AG09319 (cell line): Measurements from ENCODE around the gene DPY19L1.
"Not testable (repeated sequence)": the region's sequence is repeated elsewhere in the genome, so short reads cannot be mapped to it uniquely, and the experiment has no call there.

Experiments
- DNase-seq: peaks from one replicate; pipeline ENCODE4 v3.0.0-alpha.2; 2010; ENCODE audit warnings: low read depth; ENCODE audit errors: extremely low read depth
- CTCF ChIP-seq: IDR thresholded peaks from 2 replicates; pipeline ENCODE4 v1.5.1; 2011; ENCODE audit warnings: low read depth, mild to moderate bottlenecking, inconsistent platforms, low read length, moderate library complexity

DPY19L1 gene

GRCh38 chr7:34973400-34973760 lies 63.9 kb downstream of the DPY19L1 start:
- no peak for TF ChIP-seq CTCF
- no peak for DNase-seq

- DNase-seq = not testable (repeated sequence)
Measured at GRCh38 chr7:34972739-34973399, 64.4 kb downstream of the DPY19L1 start.

GRCh38 chr7:34967818-34968217 lies 69.5 kb downstream of the DPY19L1 start:
- not testable (repeated sequence) for DNase-seq

GRCh38 chr7:34966504-34966903 lies 70.8 kb downstream of the DPY19L1 start:
- not testable (repeated sequence) for DNase-seq

GRCh38 chr7:34958021-34958420 lies 79.3 kb downstream of the DPY19L1 start:
- no peak for TF ChIP-seq CTCF
- no peak for DNase-seq

- TF ChIP-seq CTCF = no peak
- DNase-seq = no peak
Measured at GRCh38 chr7:34952822-34953221, 84.5 kb downstream of the DPY19L1 start.

- DNase-seq = no peak
- TF ChIP-seq CTCF = no peak
Measured at GRCh38 chr7:34949361-34949760, 87.9 kb downstream of the DPY19L1 start.

- not testable (repeated sequence) for DNase-seq
Measured at GRCh38 chr7:34947427-34947826, 89.9 kb downstream of the DPY19L1 start.

GRCh38 chr7:34946486-34946885 lies 90.8 kb downstream of the DPY19L1 start:
- no peak for TF ChIP-seq CTCF
- DNase-seq = no peak

- not testable (repeated sequence) for DNase-seq
Measured at GRCh38 chr7:34945894-34946477, 91.3 kb downstream of the DPY19L1 start.
